Uterus (tissue), 4 donors: ENCODE results near the gene KPTN. TPM values are rescaled to one million over a fixed set of nuclear protein-coding genes. Genes with fewer than 3 reads are reported as not detected.

Source experiments
- DNase-seq, 2 donors: peaks; one replicate each; pipeline ENCODE4 v3.0.0-alpha.2; 2019 to 2020
- H3K27ac ChIP-seq, 2 donors: fragments of 200-600 bp; sonication (generic); 1 replicate in 1 of 2; 2 replicates in 1 of 2; pipeline ENCODE4 v1.5.1; 2016 to 2018
- H3K27me3 ChIP-seq, 2 donors: fragments of 200-600 bp; sonication (generic); one replicate each; pipeline ENCODE4 v1.5.1; 2018 to 2019; ENCODE audit warnings: control low read depth in 1 of 2
- H3K36me3 ChIP-seq, 2 donors: fragments of 200-600 bp; sonication (generic); one replicate each; pipeline ENCODE4 v1.5.1; 2019; ENCODE audit warnings: control low read depth in 1 of 2
- H3K4me1 ChIP-seq, 2 donors: fragments of 200-600 bp; sonication (generic); one replicate each; pipeline ENCODE4 v1.5.1; 2018 to 2019; ENCODE audit warnings: control low read depth in 1 of 2
- H3K4me3 ChIP-seq, 2 donors: fragments of 200-600 bp; sonication (generic); 1 replicate in 1 of 2; 2 replicates in 1 of 2; pipeline ENCODE4 v1.5.1; 2018 to 2019; ENCODE audit warnings: mild to moderate bottlenecking in 1 of 2
- H3K9me3 ChIP-seq, 2 donors: fragments of 200-600 bp; sonication (generic); one replicate each; pipeline ENCODE4 v1.5.1; 2019; ENCODE audit warnings: control low read depth in 1 of 2
- POLR2A ChIP-seq, 2 donors: fragments of 450-650 bp; IDR thresholded peaks; one replicate each; pipeline ENCODE4 v1.6.1; 2016; ENCODE audit warnings: antibody characterized with exemption in 2 of 2, mild to moderate bottlenecking in 1 of 2, moderate library complexity in 1 of 2
- intact Hi-C: fragments of 100-400 bp; cut with DNase I; formaldehyde crosslinking; loops from one replicate; pipeline ENCODE4 v1.15.1; 2023; ENCODE audit warnings: low total_unique reads
- total RNA-seq, 4 donors: library from RNA; depleted of rRNA in 3 of 4; stranded (reverse); fragments of >200 nt in 3 of 4; gene quantifications; one replicate each; pipeline versions ENCODE4 v1.1.0 to v1.2.4, GENCODE V29; 2014 to 2023
- TF ChIP-seq, protein P1 (sequence below), 4 experiments: fragments of 200-600 bp in 2 of 4; fragments of 450-650 bp in 2 of 4; sonication (generic) in 2 of 4; IDR thresholded peaks; one replicate each; pipeline ENCODE4 v1.5.1; 2016 to 2019; ENCODE audit warnings: antibody characterized with exemption in 4 of 4, mild to moderate bottlenecking in 2 of 4, moderate library complexity in 1 of 4
- donor health status: DM: yes; HTN: yes; CAD: no.

Gene KPTN
- total RNA-seq, 4 donors from 2014 or later: 5.4 to 9.0 (median 6.4) TPM; not detected in 1

- Histone ChIP-seq H3K36me3 (no peaks in the 10 kb centered on the region), H3K4me3 (no peak overlapping the region), H3K27me3 (no peaks in the 10 kb centered on the region), H3K4me1 (no peaks in the 10 kb centered on the region), H3K27ac (no peak overlapping the region), H3K9me3 (peaks cover 0 to 8% of the 10 kb centered on the region in 2 donors)
- no peak for DNase-seq
- TF ChIP-seq, protein P1, sequence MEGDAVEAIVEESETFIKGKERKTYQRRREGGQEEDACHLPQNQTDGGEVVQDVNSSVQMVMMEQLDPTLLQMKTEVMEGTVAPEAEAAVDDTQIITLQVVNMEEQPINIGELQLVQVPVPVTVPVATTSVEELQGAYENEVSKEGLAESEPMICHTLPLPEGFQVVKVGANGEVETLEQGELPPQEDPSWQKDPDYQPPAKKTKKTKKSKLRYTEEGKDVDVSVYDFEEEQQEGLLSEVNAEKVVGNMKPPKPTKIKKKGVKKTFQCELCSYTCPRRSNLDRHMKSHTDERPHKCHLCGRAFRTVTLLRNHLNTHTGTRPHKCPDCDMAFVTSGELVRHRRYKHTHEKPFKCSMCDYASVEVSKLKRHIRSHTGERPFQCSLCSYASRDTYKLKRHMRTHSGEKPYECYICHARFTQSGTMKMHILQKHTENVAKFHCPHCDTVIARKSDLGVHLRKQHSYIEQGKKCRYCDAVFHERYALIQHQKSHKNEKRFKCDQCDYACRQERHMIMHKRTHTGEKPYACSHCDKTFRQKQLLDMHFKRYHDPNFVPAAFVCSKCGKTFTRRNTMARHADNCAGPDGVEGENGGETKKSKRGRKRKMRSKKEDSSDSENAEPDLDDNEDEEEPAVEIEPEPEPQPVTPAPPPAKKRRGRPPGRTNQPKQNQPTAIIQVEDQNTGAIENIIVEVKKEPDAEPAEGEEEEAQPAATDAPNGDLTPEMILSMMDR (IDR thresholded peaks at IDR 0.05): no peak
- TF ChIP-seq POLR2A (IDR thresholded peaks at IDR 0.05): no peak
- intact Hi-C loops: no loop called here
These were observed 24.5 kb downstream of the KPTN start for GRCh38 chr19:47459477-47459876.

DNA sequence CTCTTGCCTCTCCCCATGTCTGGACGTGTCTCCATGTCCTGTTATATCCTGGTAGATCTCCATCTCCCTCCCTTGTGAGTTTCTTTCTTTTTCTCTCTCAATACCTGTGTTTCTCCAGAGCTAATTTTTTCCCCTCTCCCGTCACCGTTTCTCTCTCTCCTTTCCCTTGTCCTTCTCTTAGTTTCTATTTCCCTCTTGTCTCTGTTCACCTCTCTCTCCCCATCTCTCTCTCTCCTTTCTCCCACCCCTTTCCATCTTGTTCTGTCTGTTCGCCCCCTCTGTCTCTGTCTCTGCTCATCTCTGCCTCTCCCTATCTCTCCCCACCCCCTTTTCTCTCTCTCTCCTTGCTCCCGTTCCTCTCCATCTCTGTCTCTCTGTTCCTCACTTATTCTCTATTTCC, 25.3 kb downstream of the KPTN start:
- intact Hi-C loops: no loop called here
- Histone ChIP-seq H3K4me3 (no peak overlapping the region), H3K27me3 (no peaks in the 10 kb centered on the region), H3K27ac (no peak overlapping the region), H3K9me3 (peaks cover 0 to 8% of the 10 kb centered on the region in 2 donors), H3K36me3 (no peaks in the 10 kb centered on the region), H3K4me1 (no peaks in the 10 kb centered on the region)
- no peak for TF ChIP-seq POLR2A (IDR thresholded peaks at IDR 0.05)
- TF ChIP-seq, protein P1 (IDR thresholded peaks at IDR 0.05): no peak
- DNase-seq: no peak

GRCh38 chr19:47456721-47457474, 27.1 kb downstream of the KPTN start:
- intact Hi-C loops: no loop called here
- H3K27me3 ChIP-seq: no peaks in the 10 kb centered on the region
- H3K27ac ChIP-seq: no peak overlapping the region
- no peaks in the 10 kb centered on the region for H3K4me1 ChIP-seq
- peaks cover 0 to 8% of the 10 kb centered on the region in 2 donors for H3K9me3 ChIP-seq
- H3K4me3 ChIP-seq: no peak overlapping the region
- H3K36me3 ChIP-seq: no peaks in the 10 kb centered on the region
- no peak for DNase-seq
- TF ChIP-seq, protein P1 (IDR thresholded peaks at IDR 0.05): no peak
- TF ChIP-seq POLR2A (IDR thresholded peaks at IDR 0.05): no peak

- intact Hi-C loops: no loop called here
- Histone ChIP-seq H3K27ac (no peak overlapping the region), H3K36me3 (no peaks in the 10 kb centered on the region), H3K9me3 (peaks cover 0 to 1% of the 10 kb centered on the region in 2 donors), H3K4me1 (peaks cover 0 to 11% of the 10 kb centered on the region in 2 donors), H3K4me3 (no peak overlapping the region), H3K27me3 (peaks cover 0 to 4% of the 10 kb centered on the region in 2 donors)
- no peak for TF ChIP-seq POLR2A (IDR thresholded peaks at IDR 0.05)
- TF ChIP-seq, protein P1 (IDR thresholded peaks at IDR 0.05): no peak
- no peak for DNase-seq
These were observed 33.5 kb downstream of the KPTN start for GRCh38 chr19:47450478-47450877.

DNA sequence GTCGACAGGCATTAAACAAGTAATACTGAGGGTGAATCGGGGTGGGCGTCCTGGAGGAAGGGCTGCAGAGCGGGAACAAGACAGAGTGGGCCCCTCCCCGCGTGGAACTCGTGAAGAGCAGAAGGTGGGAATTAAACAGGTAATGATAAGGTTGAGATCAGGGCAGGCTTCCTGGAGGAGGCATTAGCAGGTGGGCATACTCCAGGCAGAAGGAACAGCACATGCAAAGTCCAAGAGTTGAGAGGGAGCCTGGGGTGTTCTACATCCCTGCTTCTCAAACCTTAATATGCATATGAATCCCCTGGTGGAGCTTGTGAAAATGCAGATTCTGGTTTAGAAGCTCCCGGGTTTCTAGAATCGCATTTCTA, 35.7 kb downstream of the KPTN start:
- no peak overlapping the region for H3K27ac ChIP-seq
- H3K4me1 ChIP-seq: peaks cover 0 to 11% of the 10 kb centered on the region in 2 donors
- DNase-seq: no peak
- H3K27me3 ChIP-seq: peaks cover 0 to 4% of the 10 kb centered on the region in 2 donors
- H3K9me3 ChIP-seq: no peaks in the 10 kb centered on the region
- H3K4me3 ChIP-seq: no peak overlapping the region
- no peaks in the 10 kb centered on the region for H3K36me3 ChIP-seq
- intact Hi-C loops: no loop called here
- TF ChIP-seq, protein P1 (IDR thresholded peaks at IDR 0.05): no peak
- no peak for TF ChIP-seq POLR2A (IDR thresholded peaks at IDR 0.05)
